CD4-positive, alpha-beta T cell treated with Interleukin-4 for 4 hours (primary cell): ENCODE results near the gene ANO2.

ENCODE experiments used
- DNase-seq: peaks from one replicate; pipeline ENCODE4 v3.0.0-alpha.2; 2020

The ANO2 gene

GRCh38 chr12:5807514-5808219 is 137.4 kb downstream of the ANO2 start:
- DNase-seq, result no peak

- DNase-seq, result no peak
Measured at GRCh38 chr12:5807090-5807414, 138.0 kb downstream of the ANO2 start.

- no peak for DNase-seq
Measured at GRCh38 chr12:5806371-5807089, 138.5 kb downstream of the ANO2 start.

- no peak for DNase-seq
Measured at GRCh38 chr12:5803532-5803931, 141.5 kb downstream of the ANO2 start.

- no peak for DNase-seq
Measured at GRCh38 chr12:5798242-5799015, 146.6 kb downstream of the ANO2 start.

- no peak for DNase-seq
Measured at GRCh38 chr12:5797661-5798060, 147.4 kb downstream of the ANO2 start.

GRCh38 chr12:5796959-5797225 is 148.2 kb downstream of the ANO2 start:
- no peak for DNase-seq

GRCh38 chr12:5796171-5796958 is 148.7 kb downstream of the ANO2 start:
- no peak for DNase-seq

- no peak for DNase-seq
Measured at GRCh38 chr12:5794156-5794555, 150.9 kb downstream of the ANO2 start.

GRCh38 chr12:5792343-5792742 is 152.7 kb downstream of the ANO2 start:
- DNase-seq, result no peak

GRCh38 chr12:5789469-5789968 is 155.5 kb downstream of the ANO2 start:
- DNase-seq, result no peak

GRCh38 chr12:5787828-5788227 is 157.2 kb downstream of the ANO2 start:
- DNase-seq, result no peak

- no peak for DNase-seq
Measured at GRCh38 chr12:5785601-5786000, 159.5 kb downstream of the ANO2 start.

- no peak for DNase-seq
Measured at GRCh38 chr12:5784462-5785130, 160.5 kb downstream of the ANO2 start.

- DNase-seq, result no peak
Measured at GRCh38 chr12:5783289-5783920, 161.7 kb downstream of the ANO2 start.

- DNase-seq, result no peak
Measured at GRCh38 chr12:5780536-5780935, 164.5 kb downstream of the ANO2 start.

GRCh38 chr12:5779401-5779800 is 165.7 kb downstream of the ANO2 start:
- no peak for DNase-seq

GRCh38 chr12:5778821-5779220 is 166.2 kb downstream of the ANO2 start:
- no peak for DNase-seq

- no peak for DNase-seq
Measured at GRCh38 chr12:5777451-5777850, 167.6 kb downstream of the ANO2 start.

GRCh38 chr12:5776091-5776490 is 169.0 kb downstream of the ANO2 start:
- no peak for DNase-seq

- no peak for DNase-seq
Measured at GRCh38 chr12:5773550-5773949, 171.5 kb downstream of the ANO2 start.

- no peak for DNase-seq
Measured at GRCh38 chr12:5771756-5772155, 173.3 kb downstream of the ANO2 start.
